Peyer's patch (tissue), 4 donors: ENCODE results near the gene DISP2. TPM values are rescaled to one million over a fixed set of nuclear protein-coding genes. Genes with fewer than 3 reads are reported as not detected.

Experiments
- DNase-seq, 3 donors: peaks; one replicate each; pipeline ENCODE4 v3.0.0-alpha.2; 2017 to 2019
- H3K27ac ChIP-seq, 4 donors: fragments of 200-600 bp; sonication (generic); one replicate each; pipeline ENCODE4 v1.5.1; 2016 to 2019
- H3K27me3 ChIP-seq, 2 donors: fragments of 200-600 bp; sonication (generic); one replicate each; pipeline ENCODE4 v1.5.1; 2019
- H3K36me3 ChIP-seq, 3 donors: fragments of 200-600 bp; sonication (generic); one replicate each; pipeline ENCODE4 v1.5.1; 2016 to 2019
- H3K4me1 ChIP-seq, 4 donors: fragments of 200-600 bp; sonication (generic); one replicate each; pipeline ENCODE4 v1.5.1; 2016 to 2019
- H3K4me3 ChIP-seq, 4 donors: fragments of 200-600 bp; sonication (generic); 1 replicate in 3 of 4; 2 replicates in 1 of 4; pipeline ENCODE4 v1.5.1; 2016 to 2019; ENCODE audit warnings: mild to moderate bottlenecking in 1 of 4
- H3K9me3 ChIP-seq, 4 donors: fragments of 200-600 bp; sonication (generic); one replicate each; pipeline ENCODE4 v1.5.1; 2016 to 2019; ENCODE audit warnings: mild to moderate bottlenecking in 1 of 4
- POLR2A ChIP-seq, 2 donors: fragments of 450-650 bp; IDR thresholded peaks; one replicate each; pipeline ENCODE4 v1.5.1; 2017; ENCODE audit warnings: antibody characterized with exemption in 2 of 2, mild to moderate bottlenecking in 2 of 2, moderate library complexity in 2 of 2
- total RNA-seq, 4 donors: library from RNA; depleted of rRNA; stranded (reverse); fragments of >200 nt; gene quantifications; one replicate each; pipeline ENCODE4 v1.1.0, GENCODE V29; 2016
- TF ChIP-seq, protein P1 (sequence below), 6 experiments: fragments of 450-650 bp in 4 of 6; fragments of 200-600 bp in 2 of 6; sonication (generic) in 1 of 6; IDR thresholded peaks; one replicate each; pipeline ENCODE4 v1.5.1; 2017 to 2019; ENCODE audit warnings: antibody characterized with exemption in 6 of 6, mild to moderate bottlenecking in 3 of 6, moderate library complexity in 1 of 6

Gene DISP2
- total RNA-seq, 4 donors from 2014 or later: 1.7 to 27.5 (median 7.4) TPM

DNA sequence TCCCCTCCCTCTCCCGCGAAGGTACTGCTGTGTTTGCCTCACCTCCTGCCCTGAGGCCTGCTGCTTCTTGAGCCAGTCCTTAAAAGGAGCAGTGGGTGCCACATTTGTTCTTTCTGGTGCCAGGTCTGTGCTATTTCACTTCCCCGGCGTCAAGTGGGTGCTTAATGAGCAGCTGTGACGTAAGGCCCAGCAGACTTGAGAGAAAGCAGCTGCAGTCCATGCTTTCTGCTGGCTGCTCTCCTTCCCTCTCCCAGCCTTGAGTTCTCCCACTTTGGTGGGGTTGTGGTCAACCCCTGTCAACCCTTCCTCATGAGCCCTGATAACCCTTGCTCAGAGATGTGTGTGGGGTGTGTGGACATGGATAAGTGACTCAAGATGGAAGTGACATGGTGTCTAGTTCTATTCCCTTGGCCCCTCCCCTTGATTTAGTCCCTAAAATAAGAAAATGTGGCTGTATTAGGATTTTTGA lies 27.6 kb upstream of the DISP2 start:
- Histone ChIP-seq H3K27ac (peak overlapping the region in 2 of 4 donors; percentile 12 to 66), H3K4me1 (peaks cover 4 to 42% (median 6%) of the 10 kb centered on the region in 4 donors), H3K27me3 (no peaks in the 10 kb centered on the region), H3K9me3 (no peaks in the 10 kb centered on the region), H3K4me3 (no peak overlapping the region), H3K36me3 (no peaks in the 10 kb centered on the region)
- peak in 1 of 3 donors; percentile 58 for DNase-seq
- TF ChIP-seq, protein P1, sequence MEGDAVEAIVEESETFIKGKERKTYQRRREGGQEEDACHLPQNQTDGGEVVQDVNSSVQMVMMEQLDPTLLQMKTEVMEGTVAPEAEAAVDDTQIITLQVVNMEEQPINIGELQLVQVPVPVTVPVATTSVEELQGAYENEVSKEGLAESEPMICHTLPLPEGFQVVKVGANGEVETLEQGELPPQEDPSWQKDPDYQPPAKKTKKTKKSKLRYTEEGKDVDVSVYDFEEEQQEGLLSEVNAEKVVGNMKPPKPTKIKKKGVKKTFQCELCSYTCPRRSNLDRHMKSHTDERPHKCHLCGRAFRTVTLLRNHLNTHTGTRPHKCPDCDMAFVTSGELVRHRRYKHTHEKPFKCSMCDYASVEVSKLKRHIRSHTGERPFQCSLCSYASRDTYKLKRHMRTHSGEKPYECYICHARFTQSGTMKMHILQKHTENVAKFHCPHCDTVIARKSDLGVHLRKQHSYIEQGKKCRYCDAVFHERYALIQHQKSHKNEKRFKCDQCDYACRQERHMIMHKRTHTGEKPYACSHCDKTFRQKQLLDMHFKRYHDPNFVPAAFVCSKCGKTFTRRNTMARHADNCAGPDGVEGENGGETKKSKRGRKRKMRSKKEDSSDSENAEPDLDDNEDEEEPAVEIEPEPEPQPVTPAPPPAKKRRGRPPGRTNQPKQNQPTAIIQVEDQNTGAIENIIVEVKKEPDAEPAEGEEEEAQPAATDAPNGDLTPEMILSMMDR (IDR thresholded peaks at IDR 0.05): no peak
- no peak for TF ChIP-seq POLR2A (IDR thresholded peaks at IDR 0.05)

DNA sequence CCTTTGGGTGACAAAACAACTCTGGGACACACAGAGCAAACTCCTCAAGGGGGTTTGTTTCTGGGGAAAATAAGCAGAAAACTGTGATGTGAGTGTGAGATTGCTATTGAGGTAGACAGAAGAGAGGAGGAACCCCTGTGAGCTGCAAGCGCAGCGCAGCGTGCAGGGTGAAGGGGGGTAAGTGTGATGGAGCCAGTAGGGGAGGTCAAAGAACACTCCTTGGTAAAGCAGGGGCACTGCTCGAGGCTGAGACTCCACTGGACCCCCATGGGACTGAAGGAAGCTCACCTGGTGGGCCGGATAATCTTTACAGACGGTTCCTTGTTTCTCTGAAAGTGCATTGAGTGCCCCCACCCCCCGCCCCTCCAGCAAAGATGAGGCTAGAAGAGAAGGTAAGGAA lies 27.0 kb upstream of the DISP2 start:
- TF ChIP-seq, protein P1 (IDR thresholded peaks at IDR 0.05): no peak
- TF ChIP-seq POLR2A (IDR thresholded peaks at IDR 0.05): no peak
- Histone ChIP-seq H3K36me3 (no peaks in the 10 kb centered on the region), H3K9me3 (no peaks in the 10 kb centered on the region), H3K4me1 (peaks cover 4 to 42% (median 6%) of the 10 kb centered on the region in 4 donors), H3K27ac (peak overlapping the region in 1 of 4 donors; percentile 66), H3K4me3 (no peak overlapping the region), H3K27me3 (no peaks in the 10 kb centered on the region)
- DNase-seq: no peak

DNA sequence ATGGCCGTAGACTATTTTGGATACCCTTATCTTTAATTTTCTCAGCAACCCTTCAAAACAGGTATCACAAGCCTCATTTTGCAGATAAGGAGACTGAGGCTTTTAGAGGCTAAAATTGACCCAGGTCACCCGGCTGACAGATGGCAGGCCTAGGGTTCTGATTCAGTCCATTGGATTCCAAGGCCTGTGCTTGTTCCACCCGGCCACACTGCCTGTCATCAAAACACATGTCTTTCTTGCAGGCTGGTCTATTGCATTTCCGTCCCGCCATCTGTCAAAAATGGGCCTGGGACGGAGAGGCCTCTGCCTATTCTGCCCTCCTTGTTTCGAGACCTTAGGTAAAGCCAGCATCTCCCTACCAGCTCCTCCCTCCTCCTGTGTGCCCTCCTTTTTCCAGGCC lies 26.4 kb upstream of the DISP2 start:
- H3K27ac ChIP-seq: peak overlapping the region in 1 of 4 donors; percentile 66
- no peaks in the 10 kb centered on the region for H3K27me3 ChIP-seq
- H3K9me3 ChIP-seq: no peaks in the 10 kb centered on the region
- H3K36me3 ChIP-seq: peaks cover 0 to 5% (median 0%) of the 10 kb centered on the region in 3 donors
- peaks cover 4 to 45% (median 6%) of the 10 kb centered on the region in 4 donors for H3K4me1 ChIP-seq
- H3K4me3 ChIP-seq: no peak overlapping the region
- no peak for DNase-seq
- TF ChIP-seq POLR2A (IDR thresholded peaks at IDR 0.05): no peak
- TF ChIP-seq, protein P1 (IDR thresholded peaks at IDR 0.05): no peak

DNA sequence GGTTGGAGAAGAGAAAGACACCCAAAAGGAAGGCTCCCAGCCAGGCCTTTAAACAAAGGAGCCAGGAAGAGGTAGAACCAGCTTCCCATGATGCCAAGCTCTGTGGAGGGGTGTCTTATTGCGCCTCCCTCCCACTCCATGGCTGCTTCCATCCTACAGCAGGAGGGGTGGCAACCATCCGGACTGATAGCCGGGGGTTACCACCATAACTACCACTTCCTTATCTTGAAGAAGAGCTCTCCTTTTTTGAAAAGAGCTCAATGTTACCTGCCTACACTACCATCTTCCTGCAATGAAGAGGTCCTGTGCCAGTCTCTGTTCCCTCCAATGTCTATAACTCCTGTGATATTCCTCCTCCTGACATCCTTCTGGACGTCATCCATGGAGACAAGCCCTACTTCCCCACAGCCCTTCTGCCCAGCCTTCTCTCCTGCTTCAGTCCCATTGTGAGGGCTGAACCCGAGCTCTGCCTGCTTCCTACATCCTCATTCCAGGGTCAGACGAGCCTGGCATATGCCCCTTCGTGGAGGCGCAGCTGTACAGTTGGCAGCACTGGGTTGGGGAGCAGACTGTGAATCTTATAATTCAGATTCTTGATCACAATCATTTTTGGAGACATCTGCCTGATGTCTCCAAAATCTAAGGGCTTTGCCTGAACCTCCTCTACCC lies 25.8 kb upstream of the DISP2 start:
- TF ChIP-seq, protein P1 (IDR thresholded peaks at IDR 0.05): no peak
- no peak for TF ChIP-seq POLR2A (IDR thresholded peaks at IDR 0.05)
- DNase-seq: no peak
- Histone ChIP-seq H3K4me1 (peaks cover 4 to 50% (median 6%) of the 10 kb centered on the region in 4 donors), H3K9me3 (no peaks in the 10 kb centered on the region), H3K36me3 (peaks cover 0 to 10% (median 0%) of the 10 kb centered on the region in 3 donors), H3K4me3 (no peak overlapping the region), H3K27me3 (no peaks in the 10 kb centered on the region), H3K27ac (peak overlapping the region in 1 of 4 donors; percentile 66)

DNA sequence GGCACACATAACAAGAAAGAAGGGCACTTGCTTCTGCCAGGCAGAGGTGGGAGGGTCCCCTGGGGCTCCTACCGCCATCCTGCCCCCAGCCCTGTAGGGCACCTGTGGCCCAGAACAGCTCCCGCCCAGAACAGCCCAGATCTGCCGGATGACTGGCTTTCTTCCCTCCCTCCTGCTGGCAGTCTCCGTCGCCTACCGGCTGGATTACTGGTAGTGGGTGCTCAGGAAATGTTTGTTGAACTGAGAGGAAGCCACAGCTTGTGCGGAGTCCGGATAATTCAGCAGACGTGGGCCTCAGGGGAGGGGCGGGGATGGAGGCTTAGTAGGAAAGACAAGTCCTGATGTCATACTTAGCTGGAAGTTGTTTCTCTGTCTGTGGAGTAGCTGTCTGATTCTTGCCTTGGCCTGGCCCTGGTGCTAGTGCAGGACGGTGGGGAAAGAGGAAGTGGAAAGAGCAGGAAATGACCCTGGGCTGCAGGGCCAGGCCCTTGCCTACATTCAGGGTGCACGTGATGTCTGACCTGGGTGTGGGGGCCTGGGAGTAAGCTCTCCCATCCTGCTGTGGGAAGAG lies 24.0 kb upstream of the DISP2 start:
- no peaks in the 10 kb centered on the region for H3K9me3 ChIP-seq
- DNase-seq: peak; percentile 51 to 69 (median 53)
- no peaks in the 10 kb centered on the region for H3K27me3 ChIP-seq
- H3K36me3 ChIP-seq: peaks cover 0 to 14% (median 0%) of the 10 kb centered on the region in 3 donors
- no peak overlapping the region for H3K4me3 ChIP-seq
- TF ChIP-seq POLR2A (IDR thresholded peaks at IDR 0.05): no peak
- TF ChIP-seq, protein P1 (IDR thresholded peaks at IDR 0.05): no peak
- H3K4me1 ChIP-seq: peaks cover 4 to 68% (median 10%) of the 10 kb centered on the region in 4 donors
- peak overlapping the region; percentile 41 to 81 (median 71) for H3K27ac ChIP-seq
